Mucosa of rectum (tissue), 2 donors: ENCODE results near the gene TRMT10C.
"Not testable (repeated sequence)": the region's sequence is repeated elsewhere in the genome, so short reads cannot be mapped to it uniquely, and the experiment has no call there.

Experiments
- H3K27ac ChIP-seq, 2 donors: one replicate each; pipeline ENCODE4 v1.7.0; 2013; ENCODE audit warnings: inconsistent platforms in 2 of 2, low read depth in 2 of 2, low read length in 2 of 2
- H3K27me3 ChIP-seq, 2 donors: one replicate each; pipeline ENCODE4 v1.7.0; 2013; ENCODE audit warnings: low read length in 2 of 2; ENCODE audit not compliant: control insufficient read depth in 2 of 2, insufficient read depth in 2 of 2
- H3K36me3 ChIP-seq, 2 donors: one replicate each; pipeline ENCODE4 v1.7.0; 2013; ENCODE audit warnings: low read length in 2 of 2; ENCODE audit not compliant: control insufficient read depth in 2 of 2, insufficient read depth in 2 of 2
- H3K4me1 ChIP-seq, 2 donors: one replicate each; pipeline ENCODE4 v1.7.0; 2013; ENCODE audit warnings: low read length in 2 of 2, mild to moderate bottlenecking in 1 of 2; ENCODE audit not compliant: control insufficient read depth in 2 of 2, insufficient read depth in 2 of 2
- H3K4me3 ChIP-seq, 2 donors: one replicate each; pipeline ENCODE4 v1.7.0; 2013; ENCODE audit warnings: low read length in 2 of 2
- H3K9ac ChIP-seq, 2 donors: one replicate each; pipeline ENCODE4 v1.7.0; 2013; ENCODE audit warnings: low read length in 2 of 2, low read depth in 1 of 2, mild to moderate bottlenecking in 1 of 2
- H3K9me3 ChIP-seq, 2 donors: one replicate each; pipeline ENCODE4 v1.7.0; 2013; ENCODE audit warnings: low read length in 2 of 2; ENCODE audit not compliant: control insufficient read depth in 2 of 2
- donor health status: healthy.
- donor health status: Normal muscosa, but diverticular disease.

Gene TRMT10C

DNA sequence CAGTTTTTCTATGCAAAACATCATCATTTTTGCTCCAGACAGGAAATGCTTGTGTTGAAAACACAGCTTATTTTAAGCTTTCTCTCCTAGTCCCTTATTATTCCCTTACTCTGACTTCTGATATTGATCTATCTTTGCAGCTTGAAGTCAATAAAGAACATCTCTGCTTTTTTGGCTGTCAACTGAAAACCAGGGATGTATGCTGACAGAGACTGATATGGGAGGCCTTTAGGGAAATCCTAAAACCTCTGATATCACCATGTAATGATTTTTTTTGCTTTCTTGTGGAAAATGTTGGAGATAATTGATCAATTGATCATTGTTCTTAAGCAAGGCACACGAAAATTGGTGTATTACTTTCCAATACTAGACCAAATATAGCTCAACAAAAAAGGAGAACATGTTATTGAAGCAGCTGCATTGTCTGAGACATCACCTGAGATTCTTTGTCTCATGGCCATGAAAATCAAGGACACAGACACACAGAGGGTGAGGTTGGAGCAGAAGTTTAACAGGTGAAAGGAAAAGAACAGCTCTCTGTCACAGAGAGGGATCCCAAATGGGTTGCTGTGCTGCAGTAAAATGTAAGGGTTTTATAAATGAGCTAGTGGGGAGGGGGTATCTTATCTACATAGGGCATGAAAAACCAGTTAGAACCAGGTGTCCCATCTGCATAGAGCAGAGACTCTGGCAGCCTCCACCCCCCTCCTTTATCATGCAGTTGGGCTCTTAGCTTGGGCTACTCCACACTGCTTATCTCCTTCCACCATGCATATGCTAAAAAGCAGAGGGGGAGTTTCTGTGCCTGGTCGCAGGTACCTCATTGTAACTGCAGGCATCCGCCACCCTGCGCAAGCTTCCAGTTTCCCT, 31.6 kb upstream of the TRMT10C start:
- Histone ChIP-seq H3K4me1 (no peaks in the 10 kb centered on the region), H3K27ac (no peak overlapping the region), H3K4me3 (no peak overlapping the region), H3K27me3 (no peaks in the 10 kb centered on the region), H3K36me3 (no peaks in the 10 kb centered on the region), H3K9ac (no peak overlapping the region), H3K9me3 (no peaks in the 10 kb centered on the region)

DNA sequence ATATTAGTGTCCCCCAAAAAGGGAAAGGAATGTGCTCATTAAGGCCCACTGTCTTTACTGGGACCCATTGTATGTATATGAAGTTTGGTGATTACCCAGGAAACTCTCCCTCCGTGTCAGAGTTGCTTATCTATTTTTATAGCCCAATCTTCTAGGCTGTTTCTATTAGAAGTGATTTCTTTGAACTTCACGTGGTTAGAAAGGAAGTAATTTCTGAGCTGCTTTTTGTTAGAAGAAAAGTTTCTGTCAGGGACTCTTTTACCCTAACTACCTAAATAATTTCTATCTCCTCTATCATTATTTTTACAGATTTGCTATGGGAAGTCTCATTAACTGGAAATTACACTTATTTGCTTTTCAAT, 31.0 kb upstream of the TRMT10C start:
- Histone ChIP-seq H3K27ac (no peak overlapping the region), H3K4me3 (no peak overlapping the region)

DNA sequence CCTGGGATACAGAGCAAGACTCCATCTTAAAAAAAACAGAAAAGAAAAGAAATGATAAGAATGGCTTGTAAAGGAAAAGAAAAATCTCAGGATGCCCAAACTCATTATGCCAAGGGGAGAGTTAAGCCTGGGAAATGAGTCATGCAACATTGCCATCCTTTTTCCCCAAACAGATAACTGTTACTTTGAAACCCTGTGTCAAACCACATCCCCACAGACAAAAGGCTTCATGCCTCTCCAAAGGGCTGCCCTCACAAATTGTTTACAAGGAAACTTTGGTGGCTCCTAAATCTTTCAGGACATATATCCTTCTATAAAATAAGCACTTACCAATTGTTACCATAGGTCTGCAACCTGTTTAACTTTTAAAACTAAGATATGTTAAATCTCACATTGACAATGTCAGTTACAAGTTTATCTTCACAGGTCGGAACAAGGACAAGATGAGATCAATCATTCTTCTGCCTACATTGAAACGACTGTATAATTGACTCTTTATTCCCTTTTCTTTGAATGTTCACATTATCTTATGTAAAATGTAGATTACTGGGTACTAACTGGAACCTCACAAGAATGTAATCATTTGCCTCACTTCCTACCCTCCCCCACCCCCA, 30.1 kb upstream of the TRMT10C start:
- no peaks in the 10 kb centered on the region for H3K27me3 ChIP-seq
- no peak overlapping the region for H3K4me3 ChIP-seq
- no peak overlapping the region for H3K27ac ChIP-seq
- H3K9ac ChIP-seq, result no peak overlapping the region
- no peaks in the 10 kb centered on the region for H3K36me3 ChIP-seq
- H3K9me3 ChIP-seq, result no peaks in the 10 kb centered on the region
- no peaks in the 10 kb centered on the region for H3K4me1 ChIP-seq

More for the DNA sequence above, 31.0 kb upstream of the TRMT10C start:
- no peaks in the 10 kb centered on the region for H3K9me3 ChIP-seq
- H3K4me1 ChIP-seq, result no peaks in the 10 kb centered on the region
- no peak overlapping the region for H3K9ac ChIP-seq
- H3K36me3 ChIP-seq, result no peaks in the 10 kb centered on the region
- H3K27me3 ChIP-seq, result no peaks in the 10 kb centered on the region

DNA sequence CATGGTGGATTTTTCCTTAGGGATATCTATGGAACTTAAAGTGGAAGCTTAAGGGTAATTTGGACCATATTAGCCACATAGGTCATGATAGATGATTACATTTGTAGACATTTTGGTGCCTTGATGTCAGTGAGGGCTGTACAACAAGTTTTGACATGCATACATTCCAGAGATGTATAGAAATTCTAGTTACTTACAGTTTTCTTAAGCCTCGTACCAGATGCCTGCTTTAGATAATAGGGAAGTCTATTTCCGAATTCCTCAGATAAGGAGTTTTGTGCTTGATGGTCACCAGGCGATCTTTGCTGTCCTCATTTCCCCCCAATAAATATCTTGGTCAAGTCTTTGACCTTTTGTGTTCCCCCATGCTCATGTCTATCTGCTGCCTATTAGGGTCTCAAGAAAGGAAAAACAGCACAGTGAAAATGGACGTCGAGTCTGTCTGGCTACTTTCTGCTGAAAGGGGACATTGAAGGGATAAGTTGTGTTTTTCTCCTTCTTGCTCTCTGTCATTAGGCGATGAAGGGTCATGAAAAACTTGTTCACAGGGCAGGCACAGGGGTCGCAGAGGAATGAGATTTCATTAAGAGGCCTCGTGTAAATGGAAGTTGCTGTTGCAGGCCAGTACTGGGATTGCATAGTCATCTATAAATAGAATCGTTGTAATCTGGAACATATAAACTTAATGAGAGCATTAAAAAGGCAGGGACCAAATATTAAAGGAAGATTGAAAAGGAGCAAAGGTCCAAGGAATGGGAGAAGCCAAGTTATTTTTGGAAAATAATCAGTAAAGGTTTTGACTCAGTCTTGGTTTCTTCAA, 28.7 kb upstream of the TRMT10C start:
- Histone ChIP-seq H3K27ac (no peak overlapping the region), H3K4me3 (no peak overlapping the region), H3K36me3 (no peaks in the 10 kb centered on the region), H3K9me3 (no peaks in the 10 kb centered on the region), H3K27me3 (no peaks in the 10 kb centered on the region), H3K4me1 (no peaks in the 10 kb centered on the region), H3K9ac (no peak overlapping the region)

DNA sequence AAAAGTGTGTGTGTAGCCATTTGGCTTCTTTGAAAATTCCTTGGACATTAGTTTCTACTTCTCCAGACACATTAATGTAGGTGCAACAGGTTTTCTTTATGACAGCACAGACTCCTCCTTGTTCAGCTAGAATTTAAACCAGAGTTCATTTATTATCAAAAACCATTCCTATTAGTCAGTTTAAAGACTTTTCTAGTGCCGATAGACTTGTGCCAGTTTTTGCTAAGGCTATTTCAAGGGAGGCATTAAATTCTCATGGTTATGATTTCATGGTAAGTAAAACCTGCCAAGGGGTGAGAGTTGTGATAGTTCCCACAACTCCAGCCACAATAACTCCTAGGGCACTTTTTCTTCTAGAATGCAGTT, 28.1 kb upstream of the TRMT10C start:
- H3K4me1 ChIP-seq, result no peaks in the 10 kb centered on the region
- H3K27me3 ChIP-seq, result no peaks in the 10 kb centered on the region
- H3K9ac ChIP-seq, result no peak overlapping the region
- no peak overlapping the region for H3K4me3 ChIP-seq
- no peak overlapping the region for H3K27ac ChIP-seq
- no peaks in the 10 kb centered on the region for H3K36me3 ChIP-seq
- H3K9me3 ChIP-seq, result no peaks in the 10 kb centered on the region

DNA sequence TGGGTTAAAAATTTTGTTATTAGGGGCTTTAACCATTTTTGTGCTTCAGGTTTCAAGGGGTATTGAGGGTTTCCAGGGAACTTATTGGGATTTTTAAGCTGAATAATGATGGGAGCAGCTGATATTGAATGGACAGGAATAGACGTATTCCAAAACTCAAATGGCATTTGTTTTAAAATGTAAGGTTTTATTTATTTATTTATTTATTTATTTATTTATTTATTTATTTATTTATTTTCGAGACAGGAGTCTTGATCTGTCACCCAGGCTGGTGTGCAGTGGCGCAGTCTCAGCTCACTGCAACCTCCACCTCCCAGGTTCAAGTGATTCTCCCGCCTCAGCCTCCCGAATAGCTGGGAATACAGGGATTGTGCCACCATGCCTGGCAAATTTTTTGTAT, 26.4 kb upstream of the TRMT10C start:
- Histone ChIP-seq H3K27ac (no peak overlapping the region), H3K27me3 (no peaks in the 10 kb centered on the region), H3K4me1 (no peaks in the 10 kb centered on the region), H3K4me3 (no peak overlapping the region), H3K9me3 (no peaks in the 10 kb centered on the region), H3K36me3 (no peaks in the 10 kb centered on the region), H3K9ac (no peak overlapping the region)

DNA sequence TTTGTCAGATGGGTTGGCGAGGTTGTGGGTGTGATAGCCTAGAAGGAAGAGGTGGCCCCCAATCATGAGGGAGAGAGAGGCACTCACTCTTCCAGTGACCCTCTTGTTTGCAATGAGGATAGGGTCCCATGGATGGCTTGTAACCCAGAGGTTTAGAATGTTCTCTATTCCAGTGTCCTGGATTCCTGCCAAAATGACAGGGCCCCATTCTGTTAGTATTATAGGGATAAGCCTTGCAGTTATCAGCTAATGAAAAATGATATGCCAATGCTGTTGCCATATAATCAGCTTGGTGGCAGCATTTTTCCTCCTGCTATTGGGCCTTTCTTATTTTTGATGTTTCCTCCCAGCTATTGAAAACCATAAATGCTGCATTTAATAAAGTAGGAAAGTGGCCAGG, 25.4 kb upstream of the TRMT10C start:
- Histone ChIP-seq H3K9me3 (no peaks in the 10 kb centered on the region), H3K27me3 (no peaks in the 10 kb centered on the region), H3K36me3 (no peaks in the 10 kb centered on the region), H3K4me3 (no peak overlapping the region), H3K4me1 (no peaks in the 10 kb centered on the region), H3K27ac (no peak overlapping the region), H3K9ac (no peak overlapping the region)

DNA sequence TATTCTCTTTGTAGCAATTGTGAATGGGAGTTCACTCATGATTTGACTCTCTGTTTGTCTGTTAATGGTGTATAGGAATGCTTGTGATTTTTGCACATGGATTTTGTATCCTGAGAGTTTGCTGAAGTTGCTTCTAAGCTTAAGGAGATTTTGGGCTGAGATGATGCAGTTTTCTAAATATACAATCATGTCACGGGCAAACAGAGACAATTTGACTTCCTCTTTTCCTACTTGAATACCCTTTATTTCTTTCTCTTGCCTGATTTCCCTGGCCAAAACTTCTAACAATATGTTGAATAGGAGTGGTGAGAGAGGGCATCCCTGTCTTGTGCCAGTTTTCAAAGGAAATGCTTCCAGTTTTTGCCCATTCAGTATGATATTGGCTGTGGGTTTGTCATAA, 24.7 kb upstream of the TRMT10C start:
- H3K4me1 ChIP-seq, H3K4me3 ChIP-seq, H3K9me3 ChIP-seq, H3K27ac ChIP-seq, H3K9ac ChIP-seq, H3K27me3 ChIP-seq, H3K36me3 ChIP-seq: not testable (repeated sequence)

DNA sequence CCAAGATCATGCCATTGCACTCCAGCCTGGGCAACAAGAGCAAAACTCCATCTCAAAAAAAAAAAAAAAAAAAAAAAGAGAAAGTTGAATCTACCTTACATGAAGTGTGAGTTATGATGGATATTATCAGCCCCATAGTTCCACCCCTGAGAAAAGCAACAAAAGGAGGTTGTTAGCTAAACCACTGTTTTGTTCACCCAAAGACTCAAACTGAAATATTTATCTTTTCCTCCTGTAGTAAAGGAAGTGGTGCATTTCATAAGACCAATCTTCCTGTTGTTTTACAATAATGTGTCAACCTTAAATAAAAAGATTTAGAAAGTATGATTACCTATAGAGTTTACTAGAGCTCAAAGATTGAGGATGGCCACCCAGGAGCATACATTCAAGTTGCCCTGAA, 18.7 kb upstream of the TRMT10C start:
- Histone ChIP-seq H3K27ac (no peak overlapping the region), H3K4me1 (no peaks in the 10 kb centered on the region), H3K9me3 (no peaks in the 10 kb centered on the region), H3K4me3 (no peak overlapping the region), H3K27me3 (no peaks in the 10 kb centered on the region), H3K9ac (no peak overlapping the region), H3K36me3 (no peaks in the 10 kb centered on the region)

DNA sequence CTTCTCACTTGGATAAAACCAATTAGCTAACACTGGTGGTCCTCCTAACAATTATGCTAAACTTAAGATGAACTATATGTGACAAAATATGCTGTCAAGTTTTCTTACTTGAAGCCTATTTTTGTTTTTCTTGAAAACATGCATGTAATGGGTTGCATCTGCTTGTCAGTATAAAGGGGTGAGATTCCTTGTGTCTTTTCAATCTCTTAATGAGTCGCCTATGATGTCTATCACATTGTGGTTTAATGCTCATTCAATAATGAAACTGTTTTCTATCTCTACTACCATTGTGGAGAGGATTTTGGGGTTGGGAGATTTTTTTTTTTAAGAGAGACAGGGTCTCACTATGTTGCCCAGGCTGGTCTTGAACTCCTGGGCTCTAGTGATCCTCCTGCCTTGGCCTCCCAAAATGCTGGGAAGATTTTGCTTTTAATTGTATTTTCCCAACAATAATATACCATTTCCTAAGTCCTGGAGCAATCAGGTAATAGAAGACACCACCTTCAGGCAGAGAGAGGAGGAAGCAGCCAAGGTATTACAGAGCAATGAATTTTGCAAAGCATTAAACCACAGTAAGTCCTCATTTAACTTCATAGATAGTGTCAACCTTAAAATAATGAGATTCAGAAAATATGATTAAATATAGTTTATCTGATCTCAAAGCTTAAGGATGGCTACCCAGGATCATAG, 17.4 kb upstream of the TRMT10C start:
- Histone ChIP-seq H3K36me3 (no peaks in the 10 kb centered on the region), H3K27me3 (no peaks in the 10 kb centered on the region), H3K9ac (no peak overlapping the region), H3K9me3 (no peaks in the 10 kb centered on the region), H3K27ac (no peak overlapping the region), H3K4me3 (no peak overlapping the region), H3K4me1 (no peaks in the 10 kb centered on the region)
